T-helper 1 cell (primary cell): Measurements from ENCODE around the gene RNF166.

ENCODE experiments used
- DNase-seq, 5 donors: peaks; one replicate each; pipeline ENCODE4 v3.0.0-alpha.2; 2012 to 2020
- total RNA-seq, 4 donors: gene quantifications; one replicate each; lab custom pipeline; 2026; lab: John Stamatoyannopoulos, UW

Gene RNF166, protein sequence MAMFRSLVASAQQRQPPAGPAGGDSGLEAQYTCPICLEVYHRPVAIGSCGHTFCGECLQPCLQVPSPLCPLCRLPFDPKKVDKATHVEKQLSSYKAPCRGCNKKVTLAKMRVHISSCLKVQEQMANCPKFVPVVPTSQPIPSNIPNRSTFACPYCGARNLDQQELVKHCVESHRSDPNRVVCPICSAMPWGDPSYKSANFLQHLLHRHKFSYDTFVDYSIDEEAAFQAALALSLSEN
- total RNA-seq, result 158 to 194 (median 173) reads per million in 4 donors

DNA sequence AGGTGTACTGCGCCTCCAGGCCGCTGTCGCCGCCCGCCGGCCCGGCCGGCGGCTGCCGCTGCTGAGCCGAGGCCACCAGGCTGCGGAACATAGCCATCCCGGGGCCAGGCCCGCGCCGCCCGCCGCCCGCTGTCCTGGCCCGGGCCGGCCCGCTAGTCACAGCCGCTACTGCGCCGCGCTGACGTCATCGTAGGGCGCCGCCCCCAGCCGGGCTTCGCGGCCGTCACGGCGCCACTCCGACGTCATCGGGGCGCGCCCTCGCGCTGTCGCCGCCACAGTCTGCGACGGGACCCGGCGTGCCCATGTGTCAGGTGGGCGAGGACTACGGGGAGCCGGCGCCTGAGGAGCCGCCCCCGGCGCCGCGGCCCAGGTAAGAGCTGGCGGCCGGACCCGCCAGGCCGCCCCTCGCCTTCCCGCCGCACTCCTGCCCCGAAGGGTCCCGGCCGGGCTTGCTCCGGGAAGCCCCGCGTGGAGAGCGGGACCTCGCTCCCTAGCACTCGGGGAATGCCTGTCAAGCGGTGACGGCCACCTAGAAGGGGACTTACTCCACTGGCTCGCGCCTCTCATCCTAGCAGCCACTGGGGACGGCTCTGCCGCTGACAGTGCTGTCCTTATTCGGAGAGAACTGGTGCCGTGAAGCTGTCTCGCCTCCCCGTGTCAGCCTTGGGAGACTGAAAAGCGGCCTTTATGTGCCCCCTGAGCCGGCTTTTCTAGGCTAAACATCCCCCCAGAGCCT, at the start of gene RNF166, which contains the start of gene CTU2:
Gene RNF166 (minus strand): TSS at position 180 of the 736 bp plus-strand sequence. CDS start 83 bp downstream, at position 97.
Gene CTU2 (plus strand): TSS at position 275 of the 736 bp plus-strand sequence. CDS start 28 bp downstream, at position 303.
- DNase-seq, result peak; percentile 83 to 95 (median 88)

DNA sequence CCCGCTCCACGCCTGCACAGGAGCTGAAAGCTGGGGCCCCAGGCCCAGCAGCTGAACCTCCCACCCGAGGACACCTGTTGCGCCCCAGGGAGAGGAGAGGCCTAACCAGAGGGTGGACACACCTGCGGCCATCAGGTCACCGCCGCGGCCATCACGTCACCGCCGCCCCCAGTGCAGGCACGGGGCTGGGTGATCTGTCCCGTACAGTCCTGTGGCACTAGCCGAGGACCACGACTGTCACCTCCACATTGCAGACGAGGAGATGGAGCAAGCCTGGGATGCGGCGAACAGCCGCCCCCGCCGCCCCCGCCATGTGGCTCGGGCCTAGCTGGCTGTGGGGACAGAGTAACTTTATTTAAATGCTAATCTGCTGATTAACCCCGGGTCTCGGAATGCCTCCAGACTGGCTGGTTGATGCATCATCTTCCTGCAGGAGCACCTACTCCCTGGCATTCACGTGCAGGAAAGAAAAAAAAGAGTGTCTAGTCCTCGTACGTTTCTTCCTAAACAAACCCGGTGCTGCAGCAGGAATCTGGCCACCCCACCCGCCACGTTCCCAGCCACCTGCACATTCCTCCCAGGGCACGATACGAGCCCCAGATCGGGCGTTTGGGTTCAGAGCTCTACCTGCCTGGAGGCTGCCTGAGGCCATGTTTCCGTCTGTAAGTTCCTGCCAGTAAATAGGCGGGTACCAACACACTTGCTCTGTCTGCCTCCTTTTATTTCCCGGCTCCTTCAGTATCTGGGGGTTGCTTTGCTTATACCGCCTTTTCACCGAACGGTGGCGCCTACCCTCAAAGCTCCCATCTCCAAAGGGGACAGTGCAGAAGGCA, 48.9 kb upstream of the RNF166 start:
- DNase-seq, result no peak

DNA sequence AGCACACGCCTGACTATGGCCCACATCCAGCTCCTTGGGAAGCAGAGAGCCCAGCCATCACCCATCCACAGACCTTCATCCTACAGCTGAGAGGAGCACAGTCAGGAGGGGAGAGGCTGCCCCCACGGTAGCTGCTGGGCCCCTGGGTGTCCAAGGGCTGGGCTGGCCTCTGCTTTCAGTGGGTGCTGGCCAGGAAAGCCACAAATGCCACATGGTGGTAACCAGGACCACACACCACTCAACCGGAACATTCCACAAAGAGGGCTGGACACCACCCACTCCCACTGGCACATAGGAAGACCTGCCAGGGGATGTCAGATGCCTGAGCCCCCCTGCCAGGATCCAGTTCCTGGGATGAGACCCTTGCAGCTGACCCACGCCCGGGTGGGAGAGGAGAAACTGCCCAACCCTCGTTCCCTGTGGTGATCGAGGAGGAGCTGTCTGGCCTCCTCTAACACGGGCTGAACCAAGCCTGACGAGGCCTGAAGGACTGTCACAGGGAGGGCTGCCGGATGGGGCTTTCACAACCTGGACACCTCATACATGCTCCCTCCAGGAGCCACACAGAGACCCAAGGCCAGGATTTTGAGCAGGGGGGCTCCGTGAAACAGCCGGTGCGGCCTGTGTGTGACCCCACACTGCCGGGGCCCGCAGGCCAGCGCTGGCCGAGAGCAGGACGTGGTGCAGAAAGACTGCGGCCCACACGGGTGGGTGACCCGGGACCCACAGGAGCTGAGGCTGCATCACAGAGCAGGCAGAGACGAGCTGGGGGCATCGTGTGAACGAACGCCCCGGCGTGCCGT, 48.1 kb upstream of the RNF166 start:
- no peak for DNase-seq

DNA sequence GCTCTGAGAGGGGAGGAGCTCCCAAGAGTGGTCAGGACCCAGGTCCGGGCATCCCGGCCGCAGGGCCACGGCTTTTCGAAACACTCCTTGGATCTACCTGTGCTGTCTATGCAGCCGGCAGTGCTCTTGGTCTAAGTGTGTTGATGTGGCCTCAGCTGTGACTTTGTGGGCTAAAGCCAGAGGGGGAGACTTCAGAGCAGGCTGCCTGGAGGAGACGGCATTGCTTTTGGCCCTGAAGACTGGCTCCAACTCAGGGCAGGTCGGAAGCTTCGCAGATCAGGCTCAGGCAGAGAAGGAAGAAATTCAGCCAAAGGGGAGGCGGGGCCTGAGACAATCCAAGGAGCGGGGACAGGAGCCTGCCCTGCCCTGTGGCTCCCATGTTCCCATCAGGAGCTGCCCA, 47.4 kb upstream of the RNF166 start:
- no peak for DNase-seq

DNA sequence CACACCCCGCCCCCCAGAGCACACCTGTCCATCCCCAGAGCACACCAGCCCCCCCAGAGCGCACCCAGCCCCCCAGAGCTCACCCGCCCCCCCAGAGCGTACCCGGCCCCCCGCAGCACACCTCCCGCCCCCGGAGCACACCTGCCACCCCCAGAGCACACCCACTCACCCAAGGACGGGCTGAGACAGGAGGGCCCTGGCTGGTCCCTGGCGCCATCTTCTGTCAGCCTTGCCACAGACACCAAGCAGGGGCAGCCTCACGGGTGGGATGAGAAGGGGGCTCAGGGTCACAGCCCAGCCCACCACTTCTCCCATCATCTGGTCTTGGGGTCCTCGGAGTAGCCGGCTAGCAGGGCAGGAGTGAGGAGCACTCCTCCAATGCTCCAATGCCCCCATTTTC, 47.0 kb upstream of the RNF166 start:
- no peak for DNase-seq

DNA sequence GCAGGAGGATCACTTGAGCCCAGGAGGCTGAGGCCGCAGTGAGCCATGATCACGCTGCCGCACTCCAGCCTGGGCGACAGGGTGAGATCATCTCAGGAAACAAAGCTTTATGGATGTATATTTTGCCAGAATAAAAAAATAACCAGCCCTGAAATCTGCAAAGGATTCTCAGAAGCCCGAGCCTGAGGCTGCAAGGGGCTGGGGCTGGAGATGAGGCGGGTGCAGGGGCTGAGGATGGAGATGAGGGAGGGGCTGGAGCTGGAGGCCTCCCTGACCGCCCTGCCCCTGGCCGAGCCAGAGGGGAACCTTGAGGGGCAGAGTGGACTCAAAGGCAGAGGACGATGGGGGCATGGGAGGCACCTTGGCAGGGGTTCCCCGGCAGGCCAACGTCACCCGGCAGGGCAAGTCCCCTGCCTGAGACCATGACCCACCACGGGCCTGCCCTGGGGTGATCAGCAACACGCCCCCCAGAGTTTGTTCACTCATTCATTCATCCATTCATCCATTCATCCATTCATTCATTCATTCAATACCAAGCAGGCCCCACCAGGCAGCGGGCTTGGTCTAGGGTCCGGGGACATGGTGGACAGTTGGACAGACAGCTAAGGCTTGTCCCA, 46.3 kb upstream of the RNF166 start:
- DNase-seq, result no peak

DNA sequence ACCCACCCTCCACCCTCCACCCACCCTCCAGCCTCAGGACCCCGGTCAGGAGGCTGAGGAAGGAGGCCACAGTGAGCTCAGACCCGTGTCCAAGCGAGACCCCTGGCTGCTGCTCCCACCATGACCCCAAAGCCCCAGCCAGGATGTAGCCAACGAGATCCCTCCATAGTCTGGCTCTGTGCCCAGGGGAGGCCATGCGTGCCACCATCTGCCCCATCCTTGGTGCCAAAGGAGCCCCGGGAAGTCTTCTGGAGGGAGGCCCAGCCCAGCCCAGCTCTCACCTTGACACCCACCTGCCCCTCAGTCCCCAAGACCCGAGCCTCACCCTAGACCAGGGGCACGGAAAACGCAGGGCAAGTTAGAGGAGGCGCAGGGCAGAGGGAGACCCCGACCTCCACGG, 44.6 kb upstream of the RNF166 start:
- DNase-seq, result no peak

DNA sequence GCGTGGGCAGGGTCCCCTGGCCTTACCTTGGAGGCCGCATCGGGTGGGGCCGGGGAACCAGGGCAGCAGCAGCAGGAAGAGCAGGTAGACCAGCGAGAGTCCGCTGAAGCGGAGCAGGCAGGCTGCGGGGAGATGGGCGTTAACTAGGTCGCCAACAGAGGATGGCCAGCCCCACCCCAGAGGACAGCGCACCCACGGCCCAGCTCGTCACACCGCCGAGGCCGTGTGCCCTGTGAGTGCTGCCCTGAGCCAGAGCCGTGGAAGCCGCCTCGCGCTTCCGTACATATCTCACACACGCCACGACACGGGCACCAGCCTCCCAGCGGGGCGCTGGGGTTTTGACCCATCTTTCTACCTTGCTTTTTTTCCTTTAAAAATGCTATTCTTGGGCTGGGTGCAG, 43.1 kb upstream of the RNF166 start:
- DNase-seq, result no peak

DNA sequence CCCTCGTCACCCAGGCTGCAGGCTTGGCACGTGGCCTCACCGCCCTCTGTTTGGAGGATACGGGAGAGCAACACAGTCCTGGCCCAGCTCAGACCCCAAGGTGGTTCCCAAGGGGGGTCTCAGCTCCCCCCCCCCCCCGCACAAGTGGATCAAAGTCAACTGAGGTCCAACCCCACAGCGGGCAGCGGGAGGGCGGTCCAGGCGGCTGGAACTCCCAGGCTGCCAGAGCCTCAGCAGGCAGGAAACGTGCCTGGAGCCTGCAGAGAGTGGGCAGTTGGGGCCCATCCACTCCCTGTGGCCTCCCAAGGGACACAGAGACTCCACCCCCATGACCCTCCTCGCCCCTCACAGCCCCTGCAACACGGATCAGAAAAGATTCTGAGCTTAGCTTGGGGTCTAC, 42.2 kb upstream of the RNF166 start:
- no peak for DNase-seq

DNA sequence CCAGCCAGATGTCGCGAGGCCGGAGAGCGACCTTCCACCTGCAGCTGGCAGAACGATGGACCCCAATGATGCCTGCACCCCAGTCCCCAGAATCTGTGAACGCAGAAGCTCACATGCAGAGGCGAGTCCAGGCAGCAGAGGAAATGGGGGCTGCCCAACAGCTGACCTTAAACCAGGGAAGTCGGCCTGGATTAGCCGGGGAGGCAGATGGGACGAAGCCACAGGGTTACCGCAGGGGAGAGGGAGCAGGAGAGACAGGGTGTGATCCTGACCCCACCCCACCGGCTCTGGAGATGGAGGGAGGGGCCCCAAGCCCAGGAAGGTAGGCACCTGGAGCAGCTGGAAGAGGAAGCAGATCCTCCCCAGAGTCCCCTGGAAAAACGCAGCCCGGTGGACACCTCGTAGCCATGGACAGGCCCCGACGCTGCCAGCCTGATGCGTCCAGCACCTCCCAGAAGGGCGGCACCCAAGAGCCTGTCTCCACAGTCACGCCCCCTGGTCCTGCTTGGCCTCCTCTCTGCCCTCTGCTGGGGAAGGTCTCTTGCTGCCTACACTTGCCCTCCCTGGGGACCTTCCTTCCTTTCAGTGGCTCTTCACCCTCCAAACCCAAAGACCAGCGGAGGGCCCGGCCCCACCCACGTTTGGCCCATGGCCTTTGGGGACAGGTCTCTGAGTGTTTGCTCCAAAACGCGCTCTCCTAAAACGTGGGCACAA, 41.5 kb upstream of the RNF166 start:
- peak in 1 of 5 donors; percentile 64 for DNase-seq

DNA sequence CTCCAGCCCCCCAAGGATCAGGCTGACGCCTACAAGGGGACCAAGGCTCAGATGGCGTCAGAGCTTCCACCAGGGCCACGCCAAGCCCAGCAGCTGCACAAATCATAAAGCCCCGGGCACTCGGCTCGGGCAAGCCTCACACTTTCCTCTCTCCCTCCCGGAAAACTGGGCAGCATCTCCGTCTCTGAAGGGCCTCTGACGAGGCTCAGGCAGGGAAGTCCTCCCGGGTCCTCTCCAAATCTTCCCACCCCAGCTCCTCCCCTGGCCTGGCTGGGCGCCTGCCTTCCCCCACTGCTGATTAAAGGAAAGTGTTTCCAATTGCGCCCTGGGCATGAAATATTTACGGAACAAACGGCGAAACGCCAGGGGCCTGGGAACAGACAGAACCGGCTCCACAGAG, 40.3 kb upstream of the RNF166 start:
- DNase-seq, result no peak

DNA sequence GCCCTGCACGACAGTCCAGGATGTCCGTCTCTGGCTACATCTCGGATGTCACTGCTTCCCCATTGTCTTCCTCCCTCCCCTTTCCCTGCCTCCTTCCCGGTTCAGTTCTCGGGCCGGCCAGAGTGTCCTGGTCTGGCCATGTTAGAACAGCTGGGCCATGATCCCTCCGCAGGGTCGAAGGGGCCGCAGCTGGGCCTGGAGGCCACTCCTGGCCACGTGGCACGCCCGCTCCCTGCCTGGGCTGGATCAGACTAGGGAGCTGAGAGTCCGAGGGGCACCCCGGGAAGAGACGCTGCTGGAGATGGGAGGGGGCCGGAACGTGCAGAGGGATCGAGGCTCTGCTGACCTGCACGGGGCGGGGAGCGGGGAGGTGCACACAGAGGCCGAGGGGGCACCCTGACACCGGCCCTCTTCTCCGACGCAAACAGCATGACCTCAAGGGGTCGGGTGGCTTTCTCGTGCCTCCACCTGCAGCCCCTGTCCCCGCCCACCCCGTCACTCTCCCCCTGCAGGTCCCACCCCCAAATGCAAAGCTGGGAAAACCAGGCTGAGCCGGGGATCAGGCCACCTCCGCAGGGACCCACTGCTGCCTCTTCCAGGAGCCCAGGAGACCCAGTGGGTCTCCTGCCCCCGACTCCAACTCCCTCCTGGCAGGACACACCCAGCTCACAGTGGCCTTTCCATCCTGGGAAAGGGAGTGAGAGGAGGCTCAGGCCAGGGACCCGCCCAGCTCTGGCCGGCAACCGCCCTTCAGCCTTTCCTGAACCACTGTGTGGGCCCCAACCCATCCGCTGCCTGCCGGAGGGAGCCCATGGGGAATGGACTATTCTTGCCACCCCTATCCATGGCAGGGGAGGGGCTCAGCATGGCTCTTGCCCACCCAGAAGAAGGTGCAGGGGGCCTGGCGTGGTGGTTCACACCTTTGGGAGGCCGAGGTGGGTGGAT, 38.6 kb upstream of the RNF166 start:
- DNase-seq, result no peak

DNA sequence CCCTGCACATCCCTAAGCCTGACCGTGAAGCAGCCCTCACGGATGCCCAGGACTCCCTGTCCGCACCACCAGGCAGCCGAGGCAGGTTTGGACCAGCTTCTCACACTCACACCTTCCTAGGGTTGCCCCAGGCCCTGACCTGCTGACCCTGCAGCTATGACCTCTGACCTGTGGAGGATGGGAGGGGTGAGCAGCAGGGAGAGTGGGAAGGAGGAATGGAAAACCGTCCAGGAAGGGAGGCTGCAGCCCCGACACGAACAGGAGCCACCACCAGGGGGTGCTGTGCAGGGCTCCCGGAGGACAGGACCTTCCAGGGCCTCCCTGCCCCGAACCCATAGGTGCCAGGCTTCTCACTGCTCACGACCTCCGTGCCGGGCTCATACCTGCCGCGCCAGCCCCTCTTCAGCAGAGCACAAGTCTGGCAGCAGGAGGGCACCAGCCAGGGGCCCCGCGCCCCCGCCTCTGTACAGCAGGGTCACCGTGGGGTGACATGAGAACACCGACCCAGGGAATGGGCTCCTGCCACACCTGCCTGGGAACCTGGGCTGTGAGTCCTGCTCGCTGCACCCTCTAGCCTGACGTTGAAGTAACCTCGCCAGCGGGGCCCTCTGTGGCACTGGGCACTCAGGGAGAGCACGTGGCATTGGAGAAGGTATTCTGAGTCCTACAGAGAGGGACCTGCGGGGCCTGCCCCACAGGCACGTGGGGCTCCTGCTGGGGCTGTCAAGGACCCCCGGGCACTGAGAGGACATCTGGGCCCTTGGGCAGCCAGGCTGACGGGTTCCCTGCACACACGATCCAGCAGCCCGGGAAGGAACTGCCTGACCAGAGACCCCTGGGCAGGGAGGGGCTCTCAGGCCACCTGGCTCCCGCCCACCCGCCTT, 37.7 kb upstream of the RNF166 start:
- DNase-seq, result peak; percentile 53 to 75 (median 63)

DNA sequence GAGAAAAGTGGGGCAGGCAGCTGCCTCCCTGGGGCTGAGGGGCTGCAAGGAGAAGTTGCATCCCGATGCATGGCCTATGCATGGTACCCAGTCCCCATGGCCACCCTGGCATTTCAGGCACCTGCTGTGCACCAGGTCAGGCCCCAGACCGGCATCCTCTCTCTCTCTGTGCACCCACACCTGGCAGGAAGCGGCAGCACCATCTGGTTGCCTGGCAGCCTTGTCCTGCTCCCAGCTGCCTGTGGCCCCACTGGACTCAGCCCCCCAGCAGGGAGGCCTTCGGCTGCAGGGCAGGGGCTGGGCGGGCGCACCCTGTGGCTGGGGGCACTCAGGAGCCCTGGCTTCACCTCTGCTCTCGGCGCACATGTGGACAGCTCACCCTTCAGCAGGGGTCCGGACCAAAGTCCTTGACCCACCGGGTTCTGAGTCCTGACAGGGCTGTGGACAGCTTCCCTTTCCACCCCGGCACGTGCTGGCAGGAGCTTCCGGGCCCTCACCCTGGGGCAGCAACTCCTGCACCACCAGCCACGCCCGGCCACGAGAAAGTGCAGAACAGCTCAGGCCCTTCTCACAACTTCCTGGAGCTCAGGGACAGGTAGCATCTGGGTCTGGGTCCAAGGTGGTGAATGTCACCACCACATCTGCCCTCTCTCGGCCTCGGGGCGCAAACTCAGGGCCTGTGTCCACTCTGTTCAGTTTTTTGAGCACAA, 36.8 kb upstream of the RNF166 start:
- no peak for DNase-seq

DNA sequence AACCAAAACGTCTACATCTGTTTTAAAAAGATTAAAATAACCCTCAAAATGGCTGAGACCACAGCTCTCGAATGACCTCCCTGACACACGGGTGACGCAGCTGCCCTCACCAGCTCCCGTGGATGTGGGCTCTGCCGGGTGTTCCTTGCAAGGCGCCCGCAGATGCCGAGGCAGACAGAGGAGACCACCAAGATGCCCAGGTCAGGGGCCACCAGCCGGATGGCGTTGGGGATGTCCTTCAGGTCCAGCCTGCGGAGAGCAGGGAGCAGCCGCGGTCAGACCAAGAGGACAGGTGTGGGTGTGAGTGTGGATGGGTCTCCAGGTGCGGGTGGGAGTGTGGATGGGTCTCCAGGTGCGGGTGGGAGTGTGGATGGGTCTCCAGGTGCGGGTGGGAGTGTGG, 35.2 kb upstream of the RNF166 start:
- DNase-seq, result no peak

DNA sequence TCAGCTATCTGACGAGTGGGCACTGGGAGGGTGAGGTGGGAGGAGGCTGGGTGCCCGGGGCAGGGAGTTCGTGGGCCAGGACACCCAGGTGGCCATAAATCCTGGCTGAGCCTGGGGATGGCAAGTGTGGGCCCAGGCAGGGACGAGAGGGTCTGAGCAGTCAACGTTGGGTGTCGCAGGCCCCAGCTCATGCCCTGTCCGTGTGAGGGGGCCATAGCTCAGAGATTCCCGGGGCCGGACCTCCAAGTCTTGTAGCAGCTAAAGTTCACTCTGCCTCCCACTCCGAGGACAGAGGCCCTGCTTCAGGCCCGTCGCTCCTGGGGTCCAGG, 34.5 kb upstream of the RNF166 start:
- DNase-seq, result no peak

DNA sequence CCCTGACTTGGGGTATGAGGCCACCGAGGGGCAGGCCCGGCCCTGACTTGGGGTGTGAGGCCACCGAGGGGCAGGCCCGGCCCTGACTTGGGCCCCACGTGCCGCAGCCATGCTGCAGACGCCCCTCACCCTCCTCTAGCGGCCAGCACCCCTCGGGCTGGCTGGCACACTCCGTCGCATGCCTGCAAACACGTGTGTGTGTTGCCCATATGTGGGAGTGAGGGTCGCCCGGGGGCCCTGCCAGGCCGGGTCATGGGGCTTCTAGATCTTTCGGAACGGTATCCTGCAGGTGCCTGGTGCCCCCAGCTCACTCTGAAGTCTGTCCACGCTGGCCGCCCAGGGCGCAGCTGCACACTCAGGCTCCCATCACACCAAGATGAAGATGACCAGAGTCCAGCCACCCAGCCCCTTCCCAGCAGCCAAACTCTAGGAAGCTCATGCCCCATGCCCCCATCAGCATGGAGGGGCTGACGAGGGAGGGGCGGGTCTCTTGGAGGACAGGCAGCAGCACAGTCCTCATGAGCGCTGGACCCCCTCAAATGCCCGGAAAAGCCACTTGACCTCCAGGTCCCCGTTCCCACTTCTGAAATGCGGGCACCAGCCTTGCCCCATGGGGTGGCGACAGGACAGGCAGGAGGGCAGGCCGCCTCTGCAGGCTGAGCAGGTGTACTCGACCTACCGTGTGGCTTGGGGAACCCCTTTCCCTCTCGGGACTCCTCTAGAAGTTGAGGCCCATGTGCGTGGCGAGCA, 33.9 kb upstream of the RNF166 start:
- no peak for DNase-seq
